ENCODE measurements around the gene SCAP. TPM values are rescaled to one million over a fixed set of nuclear protein-coding genes. Genes with fewer than 3 reads are reported as not detected.

The SCAP gene
- total RNA-seq, 1 donor from 2014 or later = 84.3 TPM

GRCh38 chr3:47412453-47412756, 63.3 kb downstream of the SCAP start:
- Mint-ChIP-seq H3K36me3 (ENCODE audit: low read depth) (peaks cover 77% of the 10 kb centered on the region), H3K4me1 (peaks cover 20% of the 10 kb centered on the region), H3K27ac (no peak overlapping the region), H3K9me3 (no peaks in the 10 kb centered on the region), H3K4me3 (no peak overlapping the region), H3K27me3 (no peaks in the 10 kb centered on the region)
- POLR2A ChIA-PET = no interaction called here
- intact Hi-C loops (cut with micrococcal nuclease) = no loop called here
- CTCF ChIA-PET = no interaction called here
- DNase-seq = no peak
- ATAC-seq (ENCODE audit: low read depth) = no peak
- no peak for TF ChIP-seq CTCF (IDR thresholded peaks at IDR 0.05)

GRCh38 chr3:47411696-47412452, 63.9 kb downstream of the SCAP start:
- Mint-ChIP-seq H3K36me3 (ENCODE audit: low read depth) (peaks cover 79% of the 10 kb centered on the region), H3K27ac (no peak overlapping the region), H3K4me3 (no peak overlapping the region)

GRCh38 chr3:47410801-47411646, 64.7 kb downstream of the SCAP start:
- H3K36me3 Mint-ChIP-seq (ENCODE audit: low read depth) = peaks cover 81% of the 10 kb centered on the region
- no peaks in the 10 kb centered on the region for H3K27me3 Mint-ChIP-seq
- CTCF ChIA-PET = no interaction called here
- POLR2A ChIA-PET = no interaction called here
- DNase-seq (no peak), ATAC-seq (ENCODE audit: low read depth) (no peak)
- H3K4me1 Mint-ChIP-seq = peaks cover 20% of the 10 kb centered on the region
- H3K9me3 Mint-ChIP-seq = no peaks in the 10 kb centered on the region
- H3K27ac Mint-ChIP-seq = no peak overlapping the region
- intact Hi-C loops (cut with micrococcal nuclease) = no loop called here
- no peak for TF ChIP-seq CTCF (IDR thresholded peaks at IDR 0.05)
- H3K4me3 Mint-ChIP-seq = no peak overlapping the region

More at GRCh38 chr3:47411696-47412452, 63.9 kb downstream of the SCAP start:
- peaks cover 20% of the 10 kb centered on the region for H3K4me1 Mint-ChIP-seq
- intact Hi-C loops (cut with micrococcal nuclease) = no loop called here
- H3K9me3 Mint-ChIP-seq = no peaks in the 10 kb centered on the region
- ATAC-seq (ENCODE audit: low read depth) = no peak
- DNase-seq = no peak
- ChIA-PET CTCF (no interaction called here), POLR2A (no interaction called here)
- no peaks in the 10 kb centered on the region for H3K27me3 Mint-ChIP-seq
- no peak for TF ChIP-seq CTCF (IDR thresholded peaks at IDR 0.05)

- TF ChIP-seq CTCF (IDR thresholded peaks at IDR 0.05) = no peak
- DNase-seq (no peak), ATAC-seq (ENCODE audit: low read depth) (no peak)
- ChIA-PET CTCF (no interaction called here), POLR2A (no interaction called here)
- H3K36me3 Mint-ChIP-seq (ENCODE audit: low read depth) = peaks cover 78% of the 10 kb centered on the region
- no peaks in the 10 kb centered on the region for H3K27me3 Mint-ChIP-seq
- H3K4me3 Mint-ChIP-seq = no peak overlapping the region
- no peaks in the 10 kb centered on the region for H3K9me3 Mint-ChIP-seq
- intact Hi-C loops (cut with micrococcal nuclease) = no loop called here
- no peak overlapping the region for H3K27ac Mint-ChIP-seq
- H3K4me1 Mint-ChIP-seq = peaks cover 17% of the 10 kb centered on the region
Measured at GRCh38 chr3:47410417-47410720, 65.4 kb downstream of the SCAP start.

GRCh38 chr3:47409688-47410416, 65.9 kb downstream of the SCAP start:
- Mint-ChIP-seq H3K27me3 (no peaks in the 10 kb centered on the region), H3K36me3 (ENCODE audit: low read depth) (peaks cover 76% of the 10 kb centered on the region), H3K9me3 (no peaks in the 10 kb centered on the region), H3K4me3 (no peak overlapping the region), H3K4me1 (peaks cover 12% of the 10 kb centered on the region), H3K27ac (no peak overlapping the region)
- ChIA-PET CTCF (no interaction called here), POLR2A (interaction anchor here (0.6 kb wide), 1 partner anchor 27 kb away, joined by 6 read pairs; no protein-coding TSS in a partner anchor)
- intact Hi-C loops (cut with micrococcal nuclease) = no loop called here
- DNase-seq (no peak), ATAC-seq (ENCODE audit: low read depth) (no peak)
- TF ChIP-seq CTCF (IDR thresholded peaks at IDR 0.05) = no peak
